ENCODE measurements around the gene UFSP1. TPM values are rescaled to one million over a fixed set of nuclear protein-coding genes. Genes with fewer than 3 reads are reported as not detected.
"Not testable (repeated sequence)": the region's sequence is repeated elsewhere in the genome, so short reads cannot be mapped to it uniquely, and the experiment has no call there.

Gene UFSP1
- total and polyA plus RNA-seq, 4 donors: 1.5 to 6.2 (median 5.5) TPM

GRCh38 chr7:100859856-100860255, 29.7 kb downstream of the UFSP1 start:
- Histone ChIP-seq H3K27ac (ENCODE audit: low read depth in 1 of 2, low read length in 1 of 2) (no peak overlapping the region), H3K27me3 (ENCODE audit: control insufficient read depth in 3 of 3, insufficient read depth in 3 of 3, low read length in 2 of 3) (no peaks in the 10 kb centered on the region), H3K9me3 (ENCODE audit: control insufficient read depth in 4 of 4, insufficient read depth in 3 of 4, low read length in 3 of 4) (no peaks in the 10 kb centered on the region), H3K4me1 (ENCODE audit: control insufficient read depth in 5 of 5, insufficient read depth in 5 of 5, low read length in 5 of 5) (no peaks in the 10 kb centered on the region), H3K4me3 (no peak overlapping the region), H3K9ac (ENCODE audit: insufficient read depth in 1 of 2, low read length in 2 of 2) (no peak overlapping the region), H3K36me3 (ENCODE audit: control insufficient read depth in 4 of 4, insufficient read depth in 4 of 4, low read length in 4 of 4) (peaks cover 0 to 40% (median 9%) of the 10 kb centered on the region in 4 donors)
- no peak for ATAC-seq (ENCODE audit: insufficient read depth, low FRiP score)
- DNase-seq: no peak
- TF ChIP-seq CTCF (IDR thresholded peaks at IDR 0.05; ENCODE audit: control extremely low read depth, extremely low read depth): no peak
- WGBS, 2 donors: 90% methylated on average over 15 of the region's 15 CpGs

GRCh38 chr7:100856871-100857282, 32.6 kb downstream of the UFSP1 start:
- H3K4me1 ChIP-seq (ENCODE audit: control insufficient read depth in 5 of 5, insufficient read depth in 5 of 5, low read length in 5 of 5): peaks cover 0 to 11% (median 4%) of the 10 kb centered on the region in 5 donors
- no peak for TF ChIP-seq CTCF (IDR thresholded peaks at IDR 0.05; ENCODE audit: control extremely low read depth, extremely low read depth)
- no peak for ATAC-seq (ENCODE audit: insufficient read depth, low FRiP score)
- no peak overlapping the region for H3K27ac ChIP-seq (ENCODE audit: low read depth in 1 of 2, low read length in 1 of 2)
- H3K9ac ChIP-seq (ENCODE audit: insufficient read depth in 1 of 2, low read length in 2 of 2): no peak overlapping the region
- no peak overlapping the region for H3K4me3 ChIP-seq
- H3K36me3 ChIP-seq (ENCODE audit: control insufficient read depth in 4 of 4, insufficient read depth in 4 of 4, low read length in 4 of 4): peaks cover 0 to 32% (median 9%) of the 10 kb centered on the region in 4 donors
- WGBS, 2 donors: 91% methylated on average over 14 to 16 of the region's 16 CpGs
- no peaks in the 10 kb centered on the region for H3K9me3 ChIP-seq (ENCODE audit: control insufficient read depth in 4 of 4, insufficient read depth in 3 of 4, low read length in 3 of 4)
- DNase-seq: no peak
- no peaks in the 10 kb centered on the region for H3K27me3 ChIP-seq (ENCODE audit: control insufficient read depth in 3 of 3, insufficient read depth in 3 of 3, low read length in 2 of 3)

GRCh38 chr7:100855515-100855914, 34.0 kb downstream of the UFSP1 start:
- DNase-seq: no peak
- 91 to 92% methylated on average over 10 of the region's 10 CpGs for WGBS, 2 donors
- Histone ChIP-seq H3K4me3 (no peak overlapping the region), H3K27me3 (ENCODE audit: control insufficient read depth in 3 of 3, insufficient read depth in 3 of 3, low read length in 2 of 3) (no peaks in the 10 kb centered on the region), H3K9me3 (ENCODE audit: control insufficient read depth in 4 of 4, insufficient read depth in 3 of 4, low read length in 3 of 4) (no peaks in the 10 kb centered on the region), H3K27ac (ENCODE audit: low read depth in 1 of 2, low read length in 1 of 2) (no peak overlapping the region), H3K9ac (ENCODE audit: insufficient read depth in 1 of 2, low read length in 2 of 2) (no peak overlapping the region), H3K4me1 (ENCODE audit: control insufficient read depth in 5 of 5, insufficient read depth in 5 of 5, low read length in 5 of 5) (peaks cover 0 to 13% (median 4%) of the 10 kb centered on the region in 5 donors), H3K36me3 (ENCODE audit: control insufficient read depth in 4 of 4, insufficient read depth in 4 of 4, low read length in 4 of 4) (peaks cover 0 to 20% (median 7%) of the 10 kb centered on the region in 4 donors)
- no peak for ATAC-seq (ENCODE audit: insufficient read depth, low FRiP score)
- TF ChIP-seq CTCF (IDR thresholded peaks at IDR 0.05; ENCODE audit: control extremely low read depth, extremely low read depth): no peak

GRCh38 chr7:100854899-100855298, 34.6 kb downstream of the UFSP1 start:
- H3K27me3 ChIP-seq (ENCODE audit: control insufficient read depth in 3 of 3, insufficient read depth in 3 of 3, low read length in 2 of 3); H3K9ac ChIP-seq (ENCODE audit: insufficient read depth in 1 of 2, low read length in 2 of 2); DNase-seq; H3K4me3 ChIP-seq; ATAC-seq (ENCODE audit: insufficient read depth, low FRiP score); H3K27ac ChIP-seq (ENCODE audit: low read depth in 1 of 2, low read length in 1 of 2); H3K9me3 ChIP-seq (ENCODE audit: control insufficient read depth in 4 of 4, insufficient read depth in 3 of 4, low read length in 3 of 4): not testable (repeated sequence)
- 96 to 98% methylated on average over 9 of the region's 9 CpGs for WGBS, 2 donors
- H3K4me1 ChIP-seq (ENCODE audit: control insufficient read depth in 5 of 5, insufficient read depth in 5 of 5, low read length in 5 of 5): peaks cover 0 to 13% (median 4%) of the 10 kb centered on the region in 5 donors
- H3K36me3 ChIP-seq (ENCODE audit: control insufficient read depth in 4 of 4, insufficient read depth in 4 of 4, low read length in 4 of 4): peaks cover 0 to 15% (median 2%) of the 10 kb centered on the region in 4 donors

Data from lung (tissue), 12 donors.